NT2/D1 (cell line): Measurements from ENCODE around the gene LRBA.

Experiments
- SUZ12 ChIP-seq: IDR thresholded peaks from 2 replicates; pipeline ENCODE4 v1.6.1; 2011; ENCODE audit not compliant: insufficient read length, insufficient read depth; ENCODE audit errors: extremely low read depth
- YY1 ChIP-seq: IDR thresholded peaks from 2 replicates; pipeline ENCODE4 v1.6.1; 2011; ENCODE audit not compliant: insufficient read length, insufficient read depth
- ZNF274 ChIP-seq: IDR thresholded peaks from 2 replicates; pipeline ENCODE4 v1.6.1; 2011; ENCODE audit warnings: mild to moderate bottlenecking, low read depth, low read length

DNA sequence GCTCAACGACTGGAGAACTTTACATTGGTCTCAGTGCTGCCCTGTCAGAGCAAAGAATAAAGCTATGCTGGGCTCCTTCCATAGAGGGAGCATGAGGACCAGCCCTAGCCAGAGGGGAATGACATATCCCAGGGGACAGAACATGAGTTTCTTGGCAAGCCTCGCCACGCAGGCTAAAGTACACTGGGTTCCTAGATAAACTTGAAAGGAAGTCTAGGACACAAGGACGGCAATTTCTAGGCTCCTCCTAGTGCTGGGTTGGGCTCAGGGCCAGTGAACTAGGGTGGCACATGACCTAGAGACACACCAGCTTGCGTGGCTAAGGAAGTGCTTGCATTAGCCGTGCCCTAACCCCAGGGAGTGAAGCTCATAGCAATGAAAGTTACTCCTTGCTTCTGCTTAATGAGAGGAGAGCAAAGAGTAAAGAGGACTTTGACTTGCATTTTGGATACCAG lies 292.1 kb downstream of the LRBA start:
- TF ChIP-seq ZNF274 (no peak), YY1 (no peak), SUZ12 (no peak)
